Neural crest cell (in vitro differentiated cells): ENCODE results near the gene COL19A1. TPM values are rescaled to one million over a fixed set of nuclear protein-coding genes. Genes with fewer than 3 reads are reported as not detected.

Experiments
- DNase-seq: peaks from one replicate; pipeline ENCODE4 v3.0.0; 2021; ENCODE audit warnings: low read depth, mixed read lengths, low spot score
- H3K27ac Mint-ChIP-seq: one replicate; pipeline ENCODE4 v1.8.0; 2021; ENCODE audit warnings: mild to moderate bottlenecking, mixed read lengths; ENCODE audit not compliant: unreplicated experiment
- H3K27me3 Mint-ChIP-seq: 2 replicates; pipeline ENCODE4 v1.8.0; 2021; ENCODE audit warnings: low read depth, mild to moderate bottlenecking, mixed read lengths
- H3K36me3 Mint-ChIP-seq: 2 replicates; pipeline ENCODE4 v1.8.0; 2021; ENCODE audit warnings: low read depth, mild to moderate bottlenecking, mixed read lengths
- H3K4me1 Mint-ChIP-seq: 2 replicates; pipeline ENCODE4 v1.8.0; 2021; ENCODE audit warnings: mixed read lengths
- H3K4me3 Mint-ChIP-seq: one replicate; pipeline ENCODE4 v1.8.0; 2021; ENCODE audit warnings: mild to moderate bottlenecking, mixed read lengths
- H3K9me3 Mint-ChIP-seq: 2 replicates; pipeline ENCODE4 v1.8.0; 2021; ENCODE audit warnings: mixed read lengths
- total RNA-seq: library from RNA; stranded (reverse); gene quantifications from 2 replicates; pipeline ENCODE4 v1.2.1, GENCODE V29; 2021
- TF ChIP-seq, protein P1 (sequence below): fragments of 200-600 bp; sonication (generic); conservative IDR thresholded peaks from 2 replicates; pipeline ENCODE4 v1.5.0; 2021; ENCODE audit warnings: antibody characterized with exemption, mild to moderate bottlenecking

Gene COL19A1
- total RNA-seq, 1 donor from 2014 or later = 0.09 TPM

DNA sequence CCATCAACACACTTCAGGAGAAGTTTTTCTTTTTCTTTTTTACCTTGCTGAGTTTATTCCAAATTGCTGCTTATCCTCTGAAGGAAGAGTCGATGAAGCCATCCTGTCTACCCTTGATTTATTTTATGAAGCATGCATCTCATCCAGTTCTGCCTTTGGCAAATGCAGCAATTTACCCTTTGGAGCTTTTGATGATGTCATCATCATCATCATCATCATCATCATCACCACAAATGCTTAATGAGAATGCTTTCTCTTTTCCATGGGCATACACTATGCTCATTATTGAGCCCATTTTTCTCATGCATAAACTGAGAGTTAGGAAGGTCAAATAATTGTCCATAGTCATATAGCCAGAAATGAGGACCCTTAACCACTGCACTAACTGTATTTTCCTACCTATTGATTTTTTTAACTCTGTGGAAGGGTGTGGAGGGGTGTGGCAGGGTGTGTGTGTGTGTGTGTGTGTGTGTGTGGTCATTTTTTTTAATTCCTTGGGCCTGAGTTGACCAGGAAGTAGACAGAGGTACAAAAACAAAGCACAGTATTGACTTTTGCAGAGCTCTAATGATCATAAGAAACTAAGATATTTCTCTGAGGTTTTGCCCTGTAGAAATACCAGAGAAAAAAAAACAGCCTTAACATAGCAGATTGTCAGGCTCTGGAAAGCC lies 353.7 kb downstream of the COL19A1 start:
- DNase-seq = no peak
- Mint-ChIP-seq H3K27ac (no peak overlapping the region), H3K27me3 (no peaks in the 10 kb centered on the region), H3K4me1 (peaks cover 9% of the 10 kb centered on the region), H3K9me3 (no peaks in the 10 kb centered on the region), H3K4me3 (no peak overlapping the region), H3K36me3 (no peaks in the 10 kb centered on the region)
- TF ChIP-seq, protein P1, sequence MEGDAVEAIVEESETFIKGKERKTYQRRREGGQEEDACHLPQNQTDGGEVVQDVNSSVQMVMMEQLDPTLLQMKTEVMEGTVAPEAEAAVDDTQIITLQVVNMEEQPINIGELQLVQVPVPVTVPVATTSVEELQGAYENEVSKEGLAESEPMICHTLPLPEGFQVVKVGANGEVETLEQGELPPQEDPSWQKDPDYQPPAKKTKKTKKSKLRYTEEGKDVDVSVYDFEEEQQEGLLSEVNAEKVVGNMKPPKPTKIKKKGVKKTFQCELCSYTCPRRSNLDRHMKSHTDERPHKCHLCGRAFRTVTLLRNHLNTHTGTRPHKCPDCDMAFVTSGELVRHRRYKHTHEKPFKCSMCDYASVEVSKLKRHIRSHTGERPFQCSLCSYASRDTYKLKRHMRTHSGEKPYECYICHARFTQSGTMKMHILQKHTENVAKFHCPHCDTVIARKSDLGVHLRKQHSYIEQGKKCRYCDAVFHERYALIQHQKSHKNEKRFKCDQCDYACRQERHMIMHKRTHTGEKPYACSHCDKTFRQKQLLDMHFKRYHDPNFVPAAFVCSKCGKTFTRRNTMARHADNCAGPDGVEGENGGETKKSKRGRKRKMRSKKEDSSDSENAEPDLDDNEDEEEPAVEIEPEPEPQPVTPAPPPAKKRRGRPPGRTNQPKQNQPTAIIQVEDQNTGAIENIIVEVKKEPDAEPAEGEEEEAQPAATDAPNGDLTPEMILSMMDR = no peak

DNA sequence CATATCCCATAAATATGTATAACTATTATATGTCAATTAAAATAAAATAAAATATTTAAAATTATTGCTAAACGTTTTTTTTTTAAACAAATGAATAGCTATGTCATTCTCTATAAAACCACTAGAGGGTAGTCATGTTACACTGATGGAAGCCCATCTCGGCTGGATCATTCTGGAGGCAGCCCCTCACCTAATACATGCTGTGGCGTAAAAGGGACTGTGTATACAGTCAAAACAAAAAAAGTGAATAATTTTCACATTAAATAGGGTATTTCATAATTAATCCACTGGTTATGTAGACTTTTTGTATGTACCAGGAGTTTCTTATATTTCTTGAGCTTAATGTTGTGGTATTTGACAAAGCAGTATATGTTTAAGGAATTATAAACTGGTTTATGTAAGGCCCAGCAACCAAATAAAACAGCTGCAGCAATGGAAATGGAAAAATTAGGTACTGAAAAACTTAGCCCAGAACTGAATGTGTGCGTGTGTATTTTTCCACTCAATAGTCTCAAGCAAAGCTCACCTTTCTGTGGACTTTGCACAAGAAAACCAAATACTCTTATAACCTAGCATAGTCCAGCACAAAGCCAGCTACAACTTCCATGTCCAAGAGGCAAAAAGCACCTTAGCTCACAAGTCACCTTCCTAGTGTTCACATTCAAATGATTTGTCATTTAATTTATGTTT lies 354.8 kb downstream of the COL19A1 start:
- no peak overlapping the region for H3K4me3 Mint-ChIP-seq
- peaks cover 18% of the 10 kb centered on the region for H3K4me1 Mint-ChIP-seq
- H3K27me3 Mint-ChIP-seq = no peaks in the 10 kb centered on the region
- no peak for DNase-seq
- TF ChIP-seq, protein P1 = peak; percentile 89
- H3K36me3 Mint-ChIP-seq = no peaks in the 10 kb centered on the region
- no peak overlapping the region for H3K27ac Mint-ChIP-seq
- no peaks in the 10 kb centered on the region for H3K9me3 Mint-ChIP-seq

DNA sequence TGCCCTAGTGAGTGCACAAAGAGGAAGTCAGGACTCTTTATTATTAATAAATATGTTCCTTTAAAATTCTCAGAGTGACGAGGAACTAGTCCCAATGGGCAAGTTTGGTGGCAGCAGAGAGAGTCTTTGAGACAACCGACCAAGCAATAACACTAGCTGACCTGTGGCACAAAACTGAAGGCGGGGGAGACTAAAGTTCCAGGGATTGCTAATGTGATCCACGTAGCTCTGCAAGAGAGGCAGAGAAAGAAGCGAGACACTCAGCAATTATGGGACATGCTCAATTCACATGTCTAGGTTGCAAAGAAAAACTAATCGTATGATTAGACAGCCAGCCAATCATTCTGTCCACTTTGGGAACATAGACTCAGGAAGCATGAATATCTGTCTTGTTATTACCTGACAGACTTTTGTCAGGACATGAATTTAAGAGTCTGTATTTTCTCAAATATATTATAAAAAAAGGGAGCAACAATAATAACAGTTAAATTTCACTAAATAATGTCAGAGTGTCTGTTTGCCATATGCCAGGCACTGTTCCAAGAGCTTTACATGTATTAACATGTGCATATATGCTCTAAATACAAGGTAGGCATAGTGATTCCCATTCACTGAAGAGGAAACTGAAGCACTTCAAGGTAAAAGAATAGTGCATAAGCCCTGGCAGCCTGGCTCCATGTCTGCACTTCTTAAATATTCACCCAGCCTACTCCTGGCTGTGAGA lies 355.5 kb downstream of the COL19A1 start:
- H3K4me3 Mint-ChIP-seq = no peak overlapping the region
- H3K4me1 Mint-ChIP-seq = peaks cover 18% of the 10 kb centered on the region
- no peaks in the 10 kb centered on the region for H3K36me3 Mint-ChIP-seq
- H3K27me3 Mint-ChIP-seq = no peaks in the 10 kb centered on the region
- TF ChIP-seq, protein P1 = no peak
- H3K27ac Mint-ChIP-seq = no peak overlapping the region
- DNase-seq = no peak
- H3K9me3 Mint-ChIP-seq = no peaks in the 10 kb centered on the region

DNA sequence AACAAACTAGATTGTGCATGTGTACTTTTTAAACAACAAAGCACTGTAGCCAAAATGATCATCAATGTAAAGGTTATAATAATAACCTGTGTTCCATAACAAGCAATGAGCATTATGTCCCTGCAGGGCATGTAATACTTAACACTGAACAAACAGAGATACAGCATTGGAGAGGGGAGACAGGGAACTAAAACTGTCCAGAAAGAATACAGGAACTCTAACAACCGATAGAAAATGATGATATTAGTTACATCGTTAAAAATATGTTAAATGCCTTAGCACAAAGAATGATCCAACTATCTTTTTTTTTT lies 356.0 kb downstream of the COL19A1 start:
- no peaks in the 10 kb centered on the region for H3K36me3 Mint-ChIP-seq
- no peaks in the 10 kb centered on the region for H3K9me3 Mint-ChIP-seq
- peaks cover 18% of the 10 kb centered on the region for H3K4me1 Mint-ChIP-seq
- H3K27me3 Mint-ChIP-seq = no peaks in the 10 kb centered on the region
- TF ChIP-seq, protein P1 = no peak
- no peak overlapping the region for H3K27ac Mint-ChIP-seq
- DNase-seq = no peak
- no peak overlapping the region for H3K4me3 Mint-ChIP-seq

DNA sequence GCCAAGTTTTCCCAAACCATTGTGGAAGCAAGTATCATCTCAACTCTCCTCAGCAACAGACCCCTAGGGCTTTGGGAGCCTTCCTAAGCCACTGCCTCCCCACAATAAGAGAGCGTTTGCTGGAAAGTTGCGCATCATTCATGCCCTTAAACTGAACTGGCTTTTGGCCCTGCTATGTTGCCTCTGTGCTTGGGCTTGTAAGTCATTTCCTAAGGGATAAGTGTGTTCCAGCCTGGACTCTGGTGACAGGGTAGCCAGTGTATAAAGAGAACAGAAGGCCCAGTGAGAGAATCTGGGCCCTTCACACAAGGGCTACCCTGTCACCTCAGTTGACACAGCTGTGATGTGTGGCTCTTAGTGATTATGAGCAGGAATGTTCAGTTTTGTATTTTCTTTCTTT lies 358.7 kb downstream of the COL19A1 start:
- DNase-seq = no peak
- Mint-ChIP-seq H3K36me3 (no peaks in the 10 kb centered on the region), H3K4me1 (peaks cover 18% of the 10 kb centered on the region), H3K4me3 (peak overlapping the region; percentile 29), H3K27ac (peak overlapping the region; percentile 73), H3K9me3 (no peaks in the 10 kb centered on the region), H3K27me3 (no peaks in the 10 kb centered on the region)
- TF ChIP-seq, protein P1 = no peak
